Karpas-422 (cell line): Measurements from ENCODE around the gene CACNA2D3. TPM values are rescaled to one million over a fixed set of nuclear protein-coding genes. Genes with fewer than 3 reads are reported as not detected.

Experiments
- DNase-seq: peaks from one replicate; pipeline ENCODE4 v3.0.0-alpha.2; 2015
- H2AFZ ChIP-seq: fragments of 200-600 bp; sonication (generic); 2 replicates; pipeline ENCODE4 v1.6.1; 2014; ENCODE audit warnings: antibody characterized with exemption, low read length, mixed read lengths
- H3K27ac ChIP-seq: fragments of 200-600 bp; sonication (generic); 2 replicates; pipeline ENCODE4 v1.5.1; 2014; ENCODE audit warnings: mild to moderate bottlenecking, low read length, moderate library complexity
- H3K27me3 ChIP-seq: fragments of 200-600 bp; sonication (generic); 2 replicates; pipeline ENCODE4 v1.6.1; 2014; ENCODE audit warnings: low read length, mixed read lengths
- H3K36me3 ChIP-seq: fragments of 200-600 bp; sonication (generic); 2 replicates; pipeline ENCODE4 v1.6.1; 2014; ENCODE audit warnings: low read length, mixed read lengths; ENCODE audit not compliant: insufficient read depth
- H3K4me1 ChIP-seq: fragments of 200-600 bp; sonication (generic); 2 replicates; pipeline ENCODE4 v1.6.1; 2014; ENCODE audit warnings: mild to moderate bottlenecking, low read length, mixed read lengths
- H3K4me2 ChIP-seq: fragments of 200-600 bp; sonication (generic); 2 replicates; pipeline ENCODE4 v1.6.1; 2014; ENCODE audit warnings: low read length, low read depth, mild to moderate bottlenecking; ENCODE audit not compliant: poor library complexity, severe bottlenecking
- H3K4me3 ChIP-seq: fragments of 200-600 bp; sonication (generic); 2 replicates; pipeline ENCODE4 v1.5.1; 2014; ENCODE audit warnings: mild to moderate bottlenecking, antibody characterized with exemption, low read length, mixed read lengths
- H3K79me2 ChIP-seq: fragments of 200-600 bp; sonication (generic); 2 replicates; pipeline ENCODE4 v1.6.1; 2014; ENCODE audit warnings: mild to moderate bottlenecking, low read length, mixed read lengths
- H3K9ac ChIP-seq: fragments of 200-600 bp; sonication (generic); 2 replicates; pipeline ENCODE4 v1.6.0; 2014; ENCODE audit warnings: low read length
- H3K9me2 ChIP-seq: fragments of 200-600 bp; sonication (generic), shearing (Covaris generic); replicated peaks from 2 replicates; pipeline ENCODE4 v1.6.0; 2014; ENCODE audit warnings: mild to moderate bottlenecking, low read length, moderate library complexity; ENCODE audit not compliant: insufficient read depth
- H3K9me3 ChIP-seq: fragments of 300-700, 200-600 bp; sonication (generic); 2 replicates; pipeline ENCODE4 v1.6.1; 2014; ENCODE audit warnings: low read length, mixed read lengths
- H4K20me1 ChIP-seq: fragments of 200-600 bp; sonication (generic); 2 replicates; pipeline ENCODE4 v1.6.1; 2014; ENCODE audit warnings: mild to moderate bottlenecking, antibody characterized with exemption, low read length, low read depth; ENCODE audit not compliant: insufficient read depth
- total RNA-seq: library from RNA; depleted of rRNA; stranded (reverse); fragments of >200 nt; shearing (Covaris generic); gene quantifications from 2 replicates; pipeline ENCODE4 v1.2.3, GENCODE V29; 2014; ENCODE audit warnings: low replicate concordance

Gene CACNA2D3
- total RNA-seq, 1 experiment from 2014 or later: not detected

DNA sequence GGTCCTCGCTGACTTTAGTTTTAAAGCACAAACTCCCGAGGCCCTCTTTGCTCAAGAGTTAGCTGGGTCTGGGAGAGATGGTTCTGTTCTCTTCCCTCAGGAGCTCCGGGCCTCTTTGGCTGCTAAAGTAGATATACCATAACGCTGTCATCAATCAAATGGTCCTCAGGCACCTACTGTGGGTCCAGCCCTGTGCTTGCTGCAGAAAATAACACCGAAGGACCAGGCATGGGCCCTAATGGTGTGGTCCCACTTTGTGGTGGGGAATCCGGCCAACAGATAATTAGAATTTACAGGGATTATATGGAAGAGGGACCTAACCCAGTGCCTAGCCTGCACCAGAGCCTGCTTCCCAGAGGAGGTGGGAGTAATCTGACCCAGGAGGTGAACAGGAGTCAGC, 458.1 kb downstream of the CACNA2D3 start:
- no peaks in the 10 kb centered on the region for H3K4me1 ChIP-seq
- H3K4me3 ChIP-seq: no peak overlapping the region
- no peaks in the 10 kb centered on the region for H3K36me3 ChIP-seq
- H4K20me1 ChIP-seq: no peaks in the 10 kb centered on the region
- H3K4me2 ChIP-seq: no peak overlapping the region
- DNase-seq: no peak
- no peaks in the 10 kb centered on the region for H3K9me3 ChIP-seq
- H3K79me2 ChIP-seq: no peaks in the 10 kb centered on the region
- no peak overlapping the region for H2AFZ ChIP-seq
- H3K9ac ChIP-seq: no peak overlapping the region
- H3K9me2 ChIP-seq: no peaks in the 10 kb centered on the region
- H3K27ac ChIP-seq: no peak overlapping the region
- no peaks in the 10 kb centered on the region for H3K27me3 ChIP-seq

DNA sequence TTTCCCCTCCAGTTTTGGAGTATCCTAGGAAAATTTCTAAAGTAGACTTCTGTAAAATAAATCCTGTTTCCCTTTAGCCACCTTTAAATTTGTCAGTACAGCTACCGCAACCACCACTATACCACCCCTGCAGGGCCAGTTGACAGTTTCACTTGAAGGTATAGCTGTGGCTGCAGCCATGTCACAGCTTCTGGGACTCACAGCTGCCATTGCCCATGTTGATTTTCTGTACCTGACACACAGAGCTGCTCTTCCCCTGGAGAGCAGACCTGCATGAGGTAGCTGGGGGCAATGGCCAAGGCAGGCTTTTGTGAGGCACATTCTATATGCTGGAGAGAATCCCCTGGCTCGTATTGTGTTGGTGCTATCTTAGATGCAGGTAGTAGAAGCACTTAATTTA, 460.1 kb downstream of the CACNA2D3 start:
- no peak for DNase-seq
- H3K36me3 ChIP-seq: no peaks in the 10 kb centered on the region
- no peak overlapping the region for H3K27ac ChIP-seq
- H3K4me1 ChIP-seq: no peaks in the 10 kb centered on the region
- H3K9me2 ChIP-seq: no peaks in the 10 kb centered on the region
- no peaks in the 10 kb centered on the region for H4K20me1 ChIP-seq
- no peak overlapping the region for H2AFZ ChIP-seq
- H3K9me3 ChIP-seq: no peaks in the 10 kb centered on the region
- no peaks in the 10 kb centered on the region for H3K79me2 ChIP-seq
- H3K4me3 ChIP-seq: no peak overlapping the region
- H3K9ac ChIP-seq: no peak overlapping the region
- H3K4me2 ChIP-seq: no peak overlapping the region
- H3K27me3 ChIP-seq: no peaks in the 10 kb centered on the region

DNA sequence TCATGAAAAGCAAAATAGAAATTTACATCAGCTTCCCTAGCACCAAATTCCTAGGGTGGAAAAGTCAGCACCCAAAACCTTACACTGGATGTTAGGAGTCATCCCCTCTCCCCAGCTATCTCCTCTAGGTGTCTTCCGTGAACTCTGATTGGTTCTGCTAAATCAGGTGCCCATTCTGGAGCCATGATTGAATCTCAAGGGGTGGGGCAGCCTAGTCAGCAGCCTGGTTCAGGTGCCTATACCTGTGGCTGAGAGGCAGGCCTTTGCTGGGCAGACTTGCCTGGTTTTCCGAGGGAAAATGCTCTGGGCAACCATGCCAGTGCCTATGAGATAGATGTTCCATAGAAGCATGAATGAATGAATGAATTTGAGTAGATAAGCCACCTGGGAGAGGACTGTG, 468.8 kb downstream of the CACNA2D3 start:
- no peak overlapping the region for H3K4me3 ChIP-seq
- no peaks in the 10 kb centered on the region for H3K4me1 ChIP-seq
- no peak overlapping the region for H2AFZ ChIP-seq
- no peaks in the 10 kb centered on the region for H3K36me3 ChIP-seq
- no peaks in the 10 kb centered on the region for H3K9me3 ChIP-seq
- H3K4me2 ChIP-seq: no peak overlapping the region
- no peak overlapping the region for H3K9ac ChIP-seq
- H3K79me2 ChIP-seq: no peaks in the 10 kb centered on the region
- H3K27ac ChIP-seq: no peak overlapping the region
- H3K9me2 ChIP-seq: no peaks in the 10 kb centered on the region
- DNase-seq: no peak
- H4K20me1 ChIP-seq: no peaks in the 10 kb centered on the region
- H3K27me3 ChIP-seq: no peaks in the 10 kb centered on the region

- Histone ChIP-seq H3K4me2 (no peak overlapping the region), H3K79me2 (no peaks in the 10 kb centered on the region), H3K9ac (no peak overlapping the region), H3K9me3 (no peaks in the 10 kb centered on the region), H3K4me3 (no peak overlapping the region), H2AFZ (no peak overlapping the region), H3K4me1 (no peaks in the 10 kb centered on the region), H3K27me3 (no peaks in the 10 kb centered on the region), H3K27ac (no peak overlapping the region), H4K20me1 (no peaks in the 10 kb centered on the region), H3K36me3 (no peaks in the 10 kb centered on the region), H3K9me2 (no peaks in the 10 kb centered on the region)
- no peak for DNase-seq
Measured at GRCh38 chr3:54593653-54594052, 471.3 kb downstream of the CACNA2D3 start.

DNA sequence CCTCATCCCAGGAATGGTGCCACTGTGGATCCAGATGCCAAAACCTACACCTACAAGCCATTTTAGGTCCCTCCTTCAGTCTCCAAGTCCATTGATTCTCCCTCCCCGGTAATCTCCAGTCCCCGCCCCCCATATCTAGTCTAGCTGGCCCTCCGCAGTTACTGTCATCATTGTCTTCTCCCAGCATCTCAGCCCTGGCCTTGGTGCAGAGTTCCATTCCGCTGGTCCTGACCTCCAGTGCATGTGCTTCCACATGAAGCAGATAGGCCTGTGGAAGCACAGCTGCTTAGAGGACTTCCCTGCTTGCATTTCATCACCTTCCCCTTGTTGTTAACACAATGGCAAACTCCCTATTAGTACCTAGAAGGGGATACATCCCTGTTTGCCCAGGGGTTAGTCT, 473.7 kb downstream of the CACNA2D3 start:
- H3K79me2 ChIP-seq: no peaks in the 10 kb centered on the region
- H3K4me3 ChIP-seq: no peak overlapping the region
- H3K9ac ChIP-seq: no peak overlapping the region
- no peak overlapping the region for H3K4me2 ChIP-seq
- no peaks in the 10 kb centered on the region for H3K27me3 ChIP-seq
- H2AFZ ChIP-seq: no peak overlapping the region
- no peaks in the 10 kb centered on the region for H3K4me1 ChIP-seq
- no peak for DNase-seq
- no peak overlapping the region for H3K27ac ChIP-seq
- H3K36me3 ChIP-seq: no peaks in the 10 kb centered on the region
- H3K9me2 ChIP-seq: no peaks in the 10 kb centered on the region
- no peaks in the 10 kb centered on the region for H3K9me3 ChIP-seq
- H4K20me1 ChIP-seq: no peaks in the 10 kb centered on the region

DNA sequence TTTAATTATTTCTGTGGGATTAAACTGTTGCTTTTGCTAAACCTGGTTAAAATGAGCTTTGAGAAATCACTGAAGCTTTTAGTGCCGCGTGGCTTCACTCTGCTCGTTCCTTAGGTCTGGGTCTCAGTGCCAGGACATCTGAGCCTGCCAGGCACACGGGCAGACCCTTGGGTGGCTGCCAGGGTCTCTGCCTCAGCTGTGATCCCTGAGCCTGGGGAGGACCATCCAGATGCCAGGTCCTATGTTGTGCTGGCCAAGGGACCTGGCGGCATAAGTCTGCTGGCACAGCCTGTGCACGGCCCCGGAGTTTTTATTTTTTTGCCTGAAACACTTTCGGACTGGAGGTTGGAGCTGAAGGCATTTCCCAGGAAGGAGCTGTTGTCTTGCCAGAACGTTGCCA, 477.4 kb downstream of the CACNA2D3 start:
- H3K27me3 ChIP-seq: no peaks in the 10 kb centered on the region
- no peaks in the 10 kb centered on the region for H3K36me3 ChIP-seq
- no peaks in the 10 kb centered on the region for H3K9me3 ChIP-seq
- H3K9ac ChIP-seq: no peak overlapping the region
- H3K4me1 ChIP-seq: no peaks in the 10 kb centered on the region
- no peaks in the 10 kb centered on the region for H3K9me2 ChIP-seq
- no peak for DNase-seq
- no peaks in the 10 kb centered on the region for H3K79me2 ChIP-seq
- H3K4me3 ChIP-seq: no peak overlapping the region
- no peak overlapping the region for H3K4me2 ChIP-seq
- no peak overlapping the region for H2AFZ ChIP-seq
- no peak overlapping the region for H3K27ac ChIP-seq
- no peaks in the 10 kb centered on the region for H4K20me1 ChIP-seq

GRCh38 chr3:54600441-54601204, 478.3 kb downstream of the CACNA2D3 start:
- H3K9ac ChIP-seq: no peak overlapping the region
- no peaks in the 10 kb centered on the region for H4K20me1 ChIP-seq
- no peaks in the 10 kb centered on the region for H3K4me1 ChIP-seq
- no peak for DNase-seq
- no peak overlapping the region for H3K4me2 ChIP-seq
- H3K9me2 ChIP-seq: no peaks in the 10 kb centered on the region
- no peaks in the 10 kb centered on the region for H3K36me3 ChIP-seq
- no peak overlapping the region for H3K27ac ChIP-seq
- H3K4me3 ChIP-seq: no peak overlapping the region
- no peak overlapping the region for H2AFZ ChIP-seq
- H3K27me3 ChIP-seq: no peaks in the 10 kb centered on the region
- H3K9me3 ChIP-seq: no peaks in the 10 kb centered on the region
- H3K79me2 ChIP-seq: no peaks in the 10 kb centered on the region

- no peak overlapping the region for H3K9ac ChIP-seq
- DNase-seq: no peak
- H3K9me2 ChIP-seq: no peaks in the 10 kb centered on the region
- no peak overlapping the region for H3K4me2 ChIP-seq
- H2AFZ ChIP-seq: no peak overlapping the region
- H3K36me3 ChIP-seq: no peaks in the 10 kb centered on the region
- H3K4me1 ChIP-seq: no peaks in the 10 kb centered on the region
- H3K27ac ChIP-seq: no peak overlapping the region
- H3K9me3 ChIP-seq: no peaks in the 10 kb centered on the region
- H3K27me3 ChIP-seq: no peaks in the 10 kb centered on the region
- H3K79me2 ChIP-seq: no peaks in the 10 kb centered on the region
- no peaks in the 10 kb centered on the region for H4K20me1 ChIP-seq
- no peak overlapping the region for H3K4me3 ChIP-seq
Measured at GRCh38 chr3:54604495-54604894, 482.1 kb downstream of the CACNA2D3 start.
